AG09309 (cell line): ENCODE results near the gene NGEF.

Experiments used
- DNase-seq: peaks from one replicate; pipeline ENCODE4 v3.0.0-alpha.2; 2010; ENCODE audit warnings: low read depth
- H3K4me3 ChIP-seq: 2 replicates; pipeline ENCODE4 v1.5.1; 2011; ENCODE audit warnings: mild to moderate bottlenecking, low read depth, low read length, moderate library complexity; ENCODE audit not compliant: control insufficient read depth
- CTCF ChIP-seq: IDR thresholded peaks from 2 replicates; pipeline ENCODE4 v1.5.1; 2011; ENCODE audit warnings: mild to moderate bottlenecking, low read depth, low read length, inconsistent platforms; ENCODE audit not compliant: insufficient read depth, control insufficient read depth; ENCODE audit errors: missing control alignments

The NGEF gene

GRCh38 chr2:232986155-232986554 lies 26.9 kb downstream of the NGEF start:
- no peak for TF ChIP-seq CTCF
- H3K4me3 ChIP-seq = no peak overlapping the region
- no peak for DNase-seq

GRCh38 chr2:232984451-232985207 lies 28.4 kb downstream of the NGEF start:
- TF ChIP-seq CTCF = no peak

GRCh38 chr2:232983669-232984140 lies 29.4 kb downstream of the NGEF start:
- no peak for TF ChIP-seq CTCF
- DNase-seq = no peak
- no peak overlapping the region for H3K4me3 ChIP-seq

More at GRCh38 chr2:232984451-232985207, 28.4 kb downstream of the NGEF start:
- no peak for DNase-seq
- H3K4me3 ChIP-seq = no peak overlapping the region

- DNase-seq = no peak
- no peak for TF ChIP-seq CTCF
- no peak overlapping the region for H3K4me3 ChIP-seq
Observed at GRCh38 chr2:232982926-232983668, 30.0 kb downstream of the NGEF start.

GRCh38 chr2:232981767-232982360 lies 31.2 kb downstream of the NGEF start:
- DNase-seq = no peak
- no peak for TF ChIP-seq CTCF
- H3K4me3 ChIP-seq = no peak overlapping the region

GRCh38 chr2:232981356-232981755 lies 31.7 kb downstream of the NGEF start:
- no peak for DNase-seq

More at GRCh38 chr2:232981356-232981755, 31.7 kb downstream of the NGEF start:
- H3K4me3 ChIP-seq = no peak overlapping the region
- TF ChIP-seq CTCF = no peak
